Measurements from ENCODE around the gene PPHLN1.
"Not testable (repeated sequence)": the region's sequence is repeated elsewhere in the genome, so short reads cannot be mapped to it uniquely, and the experiment has no call there.

PPHLN1 gene

GRCh38 chr12:42372154-42372791, 46.3 kb downstream of the PPHLN1 start:
- DNase-seq, result peak; percentile 15

DNA sequence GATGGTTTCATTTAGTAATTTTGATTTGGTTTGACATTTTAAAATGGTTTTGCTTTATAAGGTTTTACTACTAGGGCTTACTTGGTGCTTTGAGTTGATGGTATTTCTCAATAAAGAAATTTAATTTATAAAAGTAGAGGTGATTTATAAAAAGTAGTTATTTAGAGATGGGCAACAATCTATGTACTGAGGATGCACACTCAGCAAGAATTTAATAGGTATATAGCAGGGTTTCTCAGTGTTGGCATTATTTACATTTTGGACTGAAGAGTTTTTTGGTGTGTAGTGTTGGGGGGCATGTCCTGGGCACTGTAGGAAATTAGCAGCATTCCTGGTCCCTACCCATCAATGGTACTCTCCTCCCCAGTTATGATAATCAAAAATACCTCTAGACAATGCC, 47.7 kb downstream of the PPHLN1 start:
- DNase-seq, result no peak

DNA sequence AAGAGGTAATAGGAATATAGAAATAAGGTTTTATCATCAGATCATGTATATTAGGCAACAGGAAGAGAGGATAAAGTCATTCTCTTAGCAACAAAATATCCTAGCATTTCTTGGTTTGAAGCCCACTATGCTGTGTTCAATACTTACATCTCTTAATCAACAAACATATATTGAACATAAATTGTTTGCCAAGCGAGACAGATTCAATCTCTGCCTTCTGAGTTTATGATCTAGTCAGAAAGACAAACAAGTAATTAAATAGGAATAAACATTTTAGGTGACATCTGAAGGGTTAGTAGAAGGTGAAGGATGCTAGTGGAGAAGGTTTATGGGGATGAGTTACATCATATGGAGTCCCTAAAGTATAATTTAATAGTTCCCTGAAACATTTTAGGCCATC, 54.8 kb downstream of the PPHLN1 start:
- DNase-seq, result no peak

GRCh38 chr12:42382013-42382696, 56.2 kb downstream of the PPHLN1 start:
- no peak for DNase-seq

- DNase-seq, result no peak
Observed at GRCh38 chr12:42385326-42385841, 59.4 kb downstream of the PPHLN1 start.

GRCh38 chr12:42386308-42386707, 60.3 kb downstream of the PPHLN1 start:
- DNase-seq, result no peak

DNA sequence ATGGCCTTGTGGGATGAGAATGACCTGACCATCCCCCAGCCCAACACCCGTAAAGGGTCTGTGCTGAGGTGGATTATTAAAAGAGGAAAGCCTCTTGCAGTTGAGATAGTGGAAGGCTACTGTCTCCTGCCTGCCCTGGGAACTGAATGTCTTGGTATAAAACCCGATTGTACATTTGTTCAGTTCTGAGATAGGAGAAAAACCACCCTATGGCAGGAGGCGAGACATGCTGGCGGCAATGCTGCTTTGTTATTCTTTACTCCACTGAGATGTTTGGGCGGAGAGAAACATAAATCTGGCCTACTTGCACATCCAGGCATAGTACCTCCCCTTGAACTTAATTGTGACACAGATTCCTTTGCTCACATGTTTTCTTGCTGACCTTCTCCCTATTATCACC, 62.1 kb downstream of the PPHLN1 start:
- not testable (repeated sequence) for DNase-seq

GRCh38 chr12:42394429-42394828, 68.5 kb downstream of the PPHLN1 start:
- DNase-seq, result no peak

DNA sequence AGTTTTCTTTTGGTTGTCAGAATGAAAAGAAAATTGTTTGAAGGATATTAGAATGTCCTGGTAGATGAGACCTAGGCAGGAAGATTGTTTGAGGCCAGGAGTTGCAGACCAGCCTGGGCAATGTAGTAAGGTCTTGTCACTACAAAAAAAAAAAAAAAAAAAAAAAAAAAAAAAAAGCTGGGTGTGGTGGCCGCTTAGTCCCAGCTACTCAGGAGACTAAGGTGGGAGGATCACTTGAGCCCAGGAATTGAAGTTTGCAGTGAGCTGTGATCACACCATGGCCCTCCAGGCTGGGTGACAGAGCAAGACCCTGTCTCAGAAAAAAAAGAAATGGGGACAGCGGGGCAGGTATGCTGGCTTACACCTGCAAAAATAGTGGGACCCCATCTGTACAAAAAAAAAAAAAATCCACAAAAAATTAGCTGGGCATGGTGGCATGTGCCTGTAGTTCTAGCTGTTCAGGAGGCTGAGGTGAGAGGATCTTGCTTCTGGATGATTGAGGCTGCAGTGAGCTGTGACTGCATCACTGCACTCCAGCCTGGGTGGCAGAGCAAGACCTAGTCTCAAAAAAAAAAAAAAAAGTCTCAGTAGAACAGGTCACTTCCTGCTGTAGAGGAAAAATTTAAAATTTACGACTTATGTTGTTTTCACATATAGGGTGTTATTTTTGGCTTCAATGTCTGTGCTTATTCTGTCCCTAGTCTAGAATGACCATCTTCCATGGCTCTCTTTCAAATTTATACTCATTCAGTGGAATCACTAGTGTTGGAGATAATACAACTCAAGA, 70.7 kb downstream of the PPHLN1 start:
- DNase-seq, result no peak

DNA sequence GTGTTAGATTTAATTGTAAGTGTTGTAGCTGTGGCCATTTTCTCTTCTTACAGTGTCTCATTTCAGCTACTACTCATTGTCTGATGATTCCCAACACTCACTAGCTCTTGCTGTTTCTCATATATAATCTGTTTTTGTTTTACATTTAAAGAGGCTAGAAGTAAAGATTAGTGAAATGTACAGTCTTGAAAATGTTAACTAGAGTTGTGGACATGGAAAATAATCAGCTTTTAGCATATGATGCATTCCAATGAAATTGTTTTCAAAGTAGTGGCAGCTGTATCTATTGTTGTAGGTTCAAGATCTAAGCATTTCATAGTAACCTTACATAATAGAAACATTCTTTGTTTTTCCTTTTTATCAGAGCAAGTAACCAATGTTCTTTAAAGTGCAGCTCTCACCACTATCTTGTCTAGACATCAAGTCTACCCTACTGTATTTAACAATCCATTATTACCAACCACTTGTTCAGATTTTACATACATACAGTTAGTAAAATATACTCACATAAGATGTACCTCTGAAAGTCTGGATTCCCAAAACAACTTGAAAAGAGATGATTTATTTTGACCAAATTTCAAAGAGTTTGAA, 76.9 kb downstream of the PPHLN1 start:
- DNase-seq, result no peak

GRCh38 chr12:42407306-42407705, 81.3 kb downstream of the PPHLN1 start:
- no peak for DNase-seq

DNA sequence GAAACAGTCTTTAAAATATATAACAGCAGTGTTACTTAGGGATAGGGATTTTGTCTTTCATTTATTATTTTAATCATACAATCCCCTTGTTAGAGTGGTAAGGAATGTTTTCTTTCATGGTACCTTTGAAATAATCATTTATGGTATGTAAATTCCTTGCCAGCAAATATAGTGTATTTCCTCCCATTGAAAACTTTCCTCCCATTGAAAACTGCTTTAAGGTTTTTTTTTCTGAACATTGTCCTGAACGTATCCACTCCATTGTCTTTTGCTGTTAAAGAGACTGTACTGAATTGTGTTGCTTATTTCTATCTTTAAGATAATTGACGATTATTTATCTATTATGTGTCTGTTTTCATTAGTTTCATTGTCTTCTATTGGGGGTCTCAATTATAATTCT, 83.5 kb downstream of the PPHLN1 start:
- no peak for DNase-seq

- no peak for DNase-seq
Observed at GRCh38 chr12:42410340-42410739, 84.4 kb downstream of the PPHLN1 start.

DNA sequence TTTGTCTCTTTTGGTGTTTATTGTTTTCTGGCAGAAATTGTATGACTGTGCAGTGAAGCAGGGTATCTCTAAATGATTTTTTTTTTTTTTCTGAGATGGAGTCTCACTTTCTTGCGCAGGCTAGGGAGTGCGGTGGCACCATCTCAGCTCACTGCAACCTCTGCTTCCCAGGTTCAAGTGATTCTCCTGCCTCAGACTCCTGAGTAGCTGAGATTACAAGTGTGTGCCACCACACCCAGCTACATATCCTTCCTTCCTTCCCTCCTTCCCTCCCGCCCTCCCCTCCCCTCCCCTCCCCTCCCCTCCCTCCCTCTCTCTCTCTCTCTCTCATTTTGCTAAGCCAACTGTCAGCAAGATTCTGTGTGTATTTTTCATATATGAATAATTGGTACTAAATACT, 94.4 kb downstream of the PPHLN1 start:
- DNase-seq, result no peak

DNA sequence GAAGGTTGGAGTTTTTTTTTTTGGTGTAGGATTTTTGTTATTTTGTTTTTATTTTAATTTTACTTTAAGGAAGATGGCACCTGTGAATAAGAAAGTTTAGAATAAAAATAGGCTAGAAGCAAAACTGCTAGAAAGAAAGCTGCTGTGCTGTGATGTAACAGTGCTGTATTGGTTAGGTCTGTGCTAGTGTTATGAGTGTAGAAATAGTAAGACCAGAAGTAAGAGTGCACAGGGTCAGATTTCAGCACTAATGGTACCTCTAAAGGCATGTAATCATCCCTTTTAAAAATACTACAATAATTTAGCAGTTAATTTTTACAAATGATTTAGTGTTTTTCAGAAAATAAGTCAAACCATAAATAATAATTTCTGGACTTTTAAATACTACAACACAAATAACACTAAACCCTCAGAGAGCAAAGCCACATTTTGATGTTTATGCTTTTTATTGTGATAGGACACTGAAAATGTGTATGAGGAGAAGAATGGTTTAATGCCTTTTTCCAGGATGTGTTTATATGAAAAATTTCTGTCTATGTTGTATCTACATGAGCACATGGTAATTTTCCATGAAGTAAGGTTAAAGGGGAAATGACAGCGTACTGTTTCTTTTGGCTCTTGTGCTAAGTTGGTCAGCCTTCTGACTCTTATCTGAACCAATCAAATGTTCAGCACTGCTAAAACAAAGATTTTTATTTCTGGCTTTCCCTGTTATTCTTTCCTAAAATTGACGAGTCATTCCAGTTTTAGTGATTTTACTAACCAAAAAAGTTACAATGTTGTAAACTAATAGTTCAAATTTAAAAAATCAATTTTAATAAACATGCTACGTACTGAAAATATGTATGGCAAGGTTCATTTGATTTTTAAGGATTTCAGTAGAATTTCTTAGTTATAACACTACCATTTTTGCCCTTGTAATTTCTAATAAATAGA, 96.1 kb downstream of the PPHLN1 start:
- no peak for DNase-seq

DNA sequence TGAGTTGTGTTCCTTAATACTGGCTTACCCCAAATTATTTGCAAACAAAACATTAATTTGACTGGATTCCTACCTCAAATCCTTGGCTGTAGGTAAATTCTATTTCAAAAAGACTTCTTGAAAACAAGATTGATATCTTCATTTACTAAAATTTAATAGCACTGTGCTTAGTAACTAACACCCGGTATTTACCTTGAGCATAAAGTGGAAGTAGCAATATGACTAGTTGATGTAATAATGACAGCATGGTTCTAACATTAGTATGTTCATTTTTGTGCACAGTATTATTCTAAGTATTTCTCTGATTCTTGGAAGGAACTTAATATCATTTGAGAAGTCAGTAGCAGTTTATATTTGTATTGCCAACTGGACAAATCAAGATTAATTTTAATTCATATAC, 96.8 kb downstream of the PPHLN1 start:
- no peak for DNase-seq

DNA sequence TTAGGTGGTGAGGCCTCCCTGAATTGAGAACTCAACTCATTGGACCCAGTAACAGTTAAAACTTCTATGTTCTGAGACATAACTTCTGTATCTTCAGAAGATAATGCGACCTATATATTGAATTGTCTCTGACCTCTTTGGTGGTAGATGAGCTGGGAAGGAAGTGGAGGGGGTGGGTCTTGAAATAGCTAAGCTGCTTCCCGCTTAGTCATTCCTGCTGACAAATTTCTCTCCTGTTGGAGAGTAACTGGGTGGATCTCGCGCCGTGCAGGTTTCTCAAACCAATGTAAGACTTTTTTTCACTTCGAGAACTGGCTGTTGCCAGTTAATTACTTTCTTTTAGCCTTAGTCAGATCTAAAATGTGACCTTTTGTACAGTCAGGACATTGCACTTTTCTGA, 100.8 kb downstream of the PPHLN1 start:
- no peak for DNase-seq

- DNase-seq, result no peak
Observed at GRCh38 chr12:42428850-42429249, 102.9 kb downstream of the PPHLN1 start.

DNA sequence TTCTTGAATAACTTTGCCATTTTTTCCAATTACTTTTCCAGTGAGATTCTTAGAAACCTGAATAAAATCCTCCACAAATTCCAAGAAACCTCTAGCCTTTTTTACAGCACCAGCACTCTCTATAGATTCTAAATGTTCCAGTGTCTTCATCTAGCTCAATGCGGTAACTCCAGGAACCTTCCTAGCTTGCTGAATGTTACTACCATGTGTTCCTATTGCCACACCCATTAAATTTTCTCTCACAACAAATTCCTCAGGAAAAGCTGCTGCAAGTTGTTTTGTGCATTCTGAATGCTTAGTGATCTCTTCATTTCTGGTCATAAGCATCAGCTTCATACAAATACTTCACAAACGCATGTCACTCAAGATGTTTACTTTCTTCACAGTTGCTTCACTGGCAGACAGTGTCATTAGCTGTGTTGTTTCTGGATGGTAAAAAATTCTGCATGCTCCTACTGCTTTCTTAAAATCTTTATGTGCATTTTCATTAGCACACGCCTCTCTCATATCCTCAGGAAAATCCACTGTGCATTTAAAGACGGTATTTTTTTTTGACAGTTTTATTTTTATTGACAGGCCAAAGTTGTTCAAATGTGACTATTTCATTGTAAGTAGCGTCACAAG, 106.7 kb downstream of the PPHLN1 start:
- DNase-seq, result no peak

- no peak for DNase-seq
Observed at GRCh38 chr12:42440608-42441007, 114.6 kb downstream of the PPHLN1 start.

DNA sequence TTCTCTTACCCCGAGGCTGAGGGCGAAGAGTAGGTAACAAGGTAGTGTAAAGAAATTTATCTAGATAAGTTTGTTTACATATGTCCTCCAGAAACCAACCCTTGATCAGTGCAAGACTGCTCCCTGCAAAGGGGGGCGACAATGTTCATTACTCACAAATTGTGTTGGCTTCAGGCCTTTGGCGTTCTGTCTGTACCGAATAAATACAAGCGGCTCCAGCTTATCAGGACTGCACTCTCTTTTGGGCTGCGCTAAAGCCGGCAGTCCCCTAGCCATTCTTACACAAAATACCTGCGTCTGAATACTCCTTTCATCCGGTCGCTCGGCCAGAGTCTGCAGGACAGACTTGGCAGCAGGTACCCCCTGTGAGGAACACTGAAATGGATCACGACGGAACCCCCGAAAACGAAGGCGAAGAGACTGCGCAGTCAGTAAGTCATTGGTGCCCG, 116.4 kb downstream of the PPHLN1 start:
- DNase-seq, result no peak

DNA sequence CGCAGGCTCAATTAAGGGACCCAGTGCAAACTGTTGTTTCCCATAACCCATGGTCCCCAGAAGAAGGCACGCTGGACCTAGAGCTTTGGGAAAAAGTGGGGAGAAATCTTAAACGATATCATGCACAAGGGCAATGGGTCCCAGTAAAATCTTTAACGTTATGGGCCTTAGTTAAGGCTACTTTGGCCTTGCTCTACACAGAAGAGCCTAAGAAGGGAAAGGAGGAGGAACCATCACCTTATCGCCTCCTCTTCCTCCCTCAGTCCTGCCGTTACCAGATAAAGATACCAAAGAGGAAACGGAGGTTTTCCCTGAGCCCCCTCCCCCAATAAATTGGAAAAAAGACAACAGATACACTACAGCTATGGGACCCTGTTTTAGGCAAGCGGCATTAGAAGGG, 116.9 kb downstream of the PPHLN1 start:
- DNase-seq, result no peak
